NOMO-1 (cell line): ENCODE results near the gene SELENOO.

Source experiments
- DNase-seq, 2 experiments: peaks; one replicate each; lab custom pipeline; 2025; ENCODE audit not compliant: unreplicated experiment in 2 of 2; lab: John Stamatoyannopoulos, UW

The SELENOO gene

GRCh38 chr22:50184004-50184901, 16.6 kb upstream of the SELENOO start:
- DNase-seq, result no peak

- no peak for DNase-seq
Observed at GRCh38 chr22:50184902-50185374, 15.9 kb upstream of the SELENOO start.

- peak; percentile 78 to 96 for DNase-seq
Observed at GRCh38 chr22:50185375-50186087, 15.3 kb upstream of the SELENOO start, which contains the start of gene TRABD. TRABD (plus strand) TSS chr22:50185913; CDS start chr22:50193061, 7,148 bp downstream.

DNA sequence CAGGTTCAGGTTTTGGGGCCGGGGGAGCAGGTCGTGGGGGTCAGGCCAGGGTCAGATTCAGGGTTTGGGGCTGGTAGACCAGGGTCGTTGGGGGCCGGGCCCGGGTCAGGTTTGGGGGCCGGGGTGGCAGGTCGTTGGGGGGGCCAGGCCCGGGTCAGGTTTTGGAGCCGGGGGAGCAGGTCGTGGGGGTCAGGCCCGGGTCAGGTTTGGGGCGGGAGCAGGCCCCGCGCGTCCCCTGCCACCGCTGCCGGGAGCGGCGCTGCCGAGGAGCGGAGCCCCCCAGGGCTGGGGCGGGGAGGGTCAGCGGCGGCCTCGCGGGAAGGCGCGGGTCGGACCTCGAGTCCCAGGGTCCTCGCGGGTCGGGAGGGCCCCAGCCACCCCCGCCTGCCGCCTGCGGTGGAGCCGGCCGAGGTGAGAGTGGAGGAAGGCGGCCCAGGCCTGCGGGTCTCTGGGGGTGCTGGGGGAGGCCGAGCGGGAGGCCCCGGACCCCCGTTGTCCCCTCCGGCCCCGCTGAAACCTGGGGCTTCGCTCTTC, 14.6 kb upstream of the SELENOO start:
- no peak for DNase-seq

- peak in 1 of 2 experiments; percentile 7 for DNase-seq
Observed at GRCh38 chr22:50186761-50187523, 13.9 kb upstream of the SELENOO start.

- DNase-seq, result no peak
Observed at GRCh38 chr22:50188356-50188755, 12.5 kb upstream of the SELENOO start.

GRCh38 chr22:50189184-50189848, 11.5 kb upstream of the SELENOO start:
- DNase-seq, result no peak

DNA sequence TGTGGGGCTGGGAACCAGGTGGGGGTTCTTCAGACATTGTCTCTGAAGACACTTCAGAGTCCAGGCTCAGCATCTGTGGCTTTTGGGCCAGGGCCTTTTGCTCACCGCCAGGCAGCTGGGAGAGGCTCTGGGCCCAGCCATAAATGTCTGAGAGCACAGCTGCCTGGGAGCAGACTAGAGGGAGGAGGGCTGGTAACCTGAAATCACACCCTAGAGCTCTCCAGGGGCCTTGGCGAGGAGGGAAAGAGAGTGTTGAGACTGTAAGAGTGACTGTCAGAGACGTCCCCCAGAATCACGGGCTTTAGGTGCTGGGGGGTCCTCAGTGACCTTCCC, 11.0 kb upstream of the SELENOO start:
- DNase-seq, result no peak

DNA sequence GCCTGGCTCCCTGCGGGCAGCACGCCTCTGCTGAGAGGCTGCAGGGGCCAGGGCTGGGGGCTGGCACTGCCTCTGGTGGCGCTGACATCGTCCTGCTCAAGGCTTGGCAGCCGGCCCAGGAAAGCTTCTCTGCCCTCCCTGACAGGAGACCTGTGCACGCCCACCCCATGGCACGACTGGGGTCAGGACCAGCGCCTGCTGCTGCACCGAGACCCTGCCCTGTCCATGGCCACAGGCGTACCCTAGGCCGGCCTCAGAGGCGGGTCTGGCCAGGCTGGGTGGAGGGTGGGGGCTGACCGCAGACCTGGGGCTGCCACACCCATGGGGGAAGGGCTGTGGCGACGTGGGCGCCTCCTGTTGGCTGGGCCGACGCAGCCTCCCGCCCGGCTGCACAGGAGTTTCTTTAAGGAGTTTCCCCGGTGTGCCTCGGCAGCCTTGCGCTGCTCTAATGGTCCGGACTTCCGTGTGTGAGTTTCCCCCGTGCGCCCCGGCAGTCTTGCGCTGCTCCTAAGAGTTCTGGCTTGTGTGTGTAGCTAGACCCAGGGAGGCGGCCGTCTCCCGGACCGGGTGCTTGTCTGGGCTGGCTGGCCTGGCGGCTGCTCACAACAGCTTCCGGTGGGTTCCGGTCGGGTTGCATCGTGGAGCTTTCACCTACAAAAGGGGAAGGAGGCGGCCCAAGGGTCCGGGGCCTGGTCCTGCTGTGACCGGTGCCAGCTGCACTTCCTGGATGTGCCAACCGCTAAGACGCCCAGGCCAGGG, 10.4 kb upstream of the SELENOO start:
- peak; percentile 91 for DNase-seq

GRCh38 chr22:50190941-50191741, 9.7 kb upstream of the SELENOO start:
- DNase-seq, result peak; percentile 68 to 83

GRCh38 chr22:50192436-50193204, 8.2 kb upstream of the SELENOO start:
- peak; percentile 22 to 23 for DNase-seq

DNA sequence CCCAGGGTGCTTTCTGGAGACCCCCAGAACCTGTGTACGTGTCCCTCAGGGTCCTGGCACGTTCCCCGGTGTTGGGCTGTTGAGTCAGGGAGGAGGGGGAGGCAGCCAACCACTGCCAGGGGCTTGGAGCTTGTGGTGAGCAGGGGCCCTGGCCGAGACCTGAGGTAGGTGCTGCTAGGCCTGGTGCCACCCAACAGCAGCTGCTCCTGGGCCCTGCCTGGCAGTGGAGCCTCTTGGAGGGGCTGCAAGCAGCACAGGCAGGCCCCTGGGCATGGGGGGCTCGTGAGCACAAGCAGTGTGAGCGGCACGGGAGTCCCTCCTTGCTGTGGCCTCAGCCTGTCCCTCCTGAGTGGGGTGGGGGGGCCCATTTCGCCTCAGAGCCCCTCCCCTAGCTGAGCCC, 7.2 kb upstream of the SELENOO start:
- no peak for DNase-seq

DNA sequence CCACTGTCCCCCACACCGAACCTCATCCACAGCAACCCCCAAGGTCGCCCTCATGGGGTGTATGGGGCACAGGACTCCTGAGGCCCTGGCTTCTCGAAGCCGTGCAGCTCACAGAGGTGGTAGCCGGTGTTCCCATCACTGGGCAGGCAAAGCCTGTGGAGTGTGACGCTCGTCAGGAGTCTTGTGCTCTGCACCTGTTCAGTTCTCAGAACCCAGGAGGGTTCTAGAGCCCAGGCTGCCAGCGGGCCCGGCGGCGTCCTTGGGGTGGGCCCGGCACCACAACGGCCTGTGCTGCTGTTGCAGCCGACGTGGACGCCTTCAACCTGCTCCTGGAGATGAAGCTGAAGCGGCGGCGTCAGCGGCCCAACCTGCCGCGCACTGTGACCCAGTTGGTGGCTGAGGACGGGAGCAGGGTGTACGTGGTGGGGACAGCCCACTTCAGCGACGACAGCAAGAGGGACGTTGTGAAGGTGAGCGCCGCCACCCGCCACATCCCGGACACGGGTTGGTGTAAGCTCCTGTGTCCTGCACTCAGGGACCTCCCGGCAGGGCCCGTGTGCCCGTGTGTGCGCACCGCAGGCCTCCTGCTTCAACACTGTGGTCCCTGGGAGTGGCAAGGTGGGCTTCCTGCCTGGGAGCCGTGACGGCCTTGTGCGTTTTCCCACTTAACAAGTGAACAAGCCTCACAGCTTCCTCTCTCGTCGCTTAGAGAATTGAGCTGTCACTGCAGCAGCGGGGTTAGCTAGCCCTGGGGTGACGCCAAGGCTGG, 6.6 kb upstream of the SELENOO start:
- DNase-seq, result no peak

DNA sequence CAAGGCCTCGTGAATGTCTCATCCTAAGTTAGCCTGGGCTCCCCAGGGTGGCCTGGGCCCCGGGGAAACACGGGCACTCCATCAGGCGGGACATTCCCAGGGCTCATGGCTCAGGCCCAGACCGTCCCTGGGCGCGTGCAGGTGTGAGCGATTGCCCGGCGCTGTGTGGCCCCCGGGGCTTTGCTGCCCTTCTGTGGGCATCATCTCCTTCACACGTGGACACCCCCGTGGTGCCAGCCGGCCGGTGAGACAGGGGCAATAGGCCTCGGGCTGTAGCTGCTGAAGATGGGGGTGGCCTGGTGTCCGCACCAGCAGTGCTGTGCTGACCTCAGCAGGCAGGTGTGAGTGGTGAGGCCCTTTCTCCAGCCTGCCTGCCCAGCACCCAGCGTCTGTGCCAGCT, 4.6 kb upstream of the SELENOO start:
- no peak for DNase-seq

- DNase-seq, result no peak
Observed at GRCh38 chr22:50197000-50197800, 3.6 kb upstream of the SELENOO start.

DNA sequence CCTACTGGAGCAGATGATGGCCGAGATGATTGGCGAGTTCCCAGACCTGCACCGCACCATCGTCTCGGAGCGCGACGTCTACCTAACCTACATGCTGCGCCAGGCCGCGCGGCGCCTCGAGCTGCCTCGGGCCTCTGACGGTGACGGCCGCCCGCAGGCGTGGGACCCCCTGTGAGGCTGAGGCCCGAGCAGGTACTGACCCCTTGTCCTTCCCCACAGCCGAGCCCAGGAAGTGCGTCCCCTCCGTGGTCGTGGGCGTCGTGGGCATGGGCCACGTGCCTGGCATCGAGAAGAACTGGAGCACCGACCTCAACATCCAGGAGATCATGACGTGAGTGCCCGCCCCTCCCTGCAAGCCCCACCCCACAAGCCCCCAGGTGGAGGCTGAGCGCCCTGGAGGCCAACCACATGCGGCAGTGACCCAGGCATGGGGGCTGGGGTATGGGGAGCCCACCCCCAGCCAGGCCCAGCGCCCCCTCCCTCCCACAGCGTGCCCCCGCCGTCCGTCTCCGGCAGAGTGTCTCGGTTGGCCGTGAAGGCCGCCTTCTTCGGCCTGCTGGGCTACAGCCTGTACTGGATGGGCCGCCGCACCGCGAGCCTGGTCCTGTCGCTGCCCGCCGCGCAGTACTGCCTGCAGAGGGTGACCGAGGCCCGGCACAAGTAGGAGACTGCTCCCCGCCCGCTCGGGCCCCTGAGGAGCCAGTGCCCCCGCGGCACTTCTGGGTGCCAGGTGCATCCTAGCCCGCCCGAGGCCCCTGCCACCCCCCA, 2.8 kb upstream of the SELENOO start:
- no peak for DNase-seq
